HepG2 (cell line): Measurements from ENCODE around the gene LRRC45. TPM values are rescaled to one million over a fixed set of nuclear protein-coding genes. Genes with fewer than 3 reads are reported as not detected.

Experiments
- E2F1 ChIP-seq: sonication (generic); formaldehyde crosslinking; IDR thresholded peaks from 2 replicates; pipeline ENCODE4 v1.5.0; 2020; ENCODE audit warnings: missing genetic modification reagents
- FOXA1 ChIP-seq, 2 experiments: fragments of 450-650 bp in 1 of 2; sonication (generic) in 1 of 2; formaldehyde crosslinking in 1 of 2; IDR thresholded peaks; 2 replicates each; pipeline versions ENCODE4 v1.4.0 to v1.6.1; 2016 to 2020; ENCODE audit warnings: missing genetic modification reagents in 1 of 2
- KDM4B ChIP-seq: sonication (generic); formaldehyde crosslinking; IDR thresholded peaks from 2 replicates; pipeline ENCODE4 v1.4.0; 2020; ENCODE audit warnings: missing genetic modification reagents
- KLF13 ChIP-seq: sonication (generic); formaldehyde crosslinking; IDR thresholded peaks from 2 replicates; pipeline ENCODE4 v1.4.0; 2020; ENCODE audit warnings: mild to moderate bottlenecking, missing genetic modification reagents
- NCOR1 ChIP-seq: fragments of 200-600 bp; sonication (generic); IDR thresholded peaks from 2 replicates; pipeline ENCODE4 v1.7.0; 2017; ENCODE audit warnings: antibody characterized with exemption, low read length, borderline replicate concordance
- PRDM10 ChIP-seq: sonication (generic); formaldehyde crosslinking; IDR thresholded peaks from 2 replicates; pipeline ENCODE4 v1.4.0; 2020; ENCODE audit warnings: low read depth, missing genetic modification reagents
- SNAPC2 ChIP-seq: sonication (generic); formaldehyde crosslinking; IDR thresholded peaks from 2 replicates; pipeline ENCODE4 v1.8.1; 2022; ENCODE audit warnings: mild to moderate bottlenecking, missing genetic modification reagents
- SNRNP70 ChIP-seq: fragments of 200-400 bp; formaldehyde crosslinking; IDR thresholded peaks from 2 replicates; pipeline ENCODE4 v1.6.1; 2017; ENCODE audit warnings: mild to moderate bottlenecking, low read depth, low read length, moderate library complexity
- TOPORS ChIP-seq: sonication (generic); formaldehyde crosslinking; IDR thresholded peaks from 2 replicates; pipeline ENCODE4 v1.8.0; 2023; ENCODE audit warnings: mild to moderate bottlenecking, missing genetic modification reagents
- U2AF1 ChIP-seq: fragments of 200-400 bp; formaldehyde crosslinking; optimal IDR thresholded peaks from 2 replicates; pipeline ENCODE3; 2017; ENCODE audit warnings: mild to moderate bottlenecking, low read depth, low read length
- YY1 ChIP-seq: IDR thresholded peaks from 2 replicates; pipeline ENCODE4 v1.6.1; 2011; ENCODE audit warnings: low read length, low read depth, moderate library complexity, mild to moderate bottlenecking; ENCODE audit not compliant: insufficient read depth, insufficient replicate concordance
- ZNF318 ChIP-seq: sonication (generic); formaldehyde crosslinking; IDR thresholded peaks from 2 replicates; pipeline ENCODE4 v1.4.0; 2020; ENCODE audit warnings: mild to moderate bottlenecking, missing genetic modification reagents
- ZNF703 ChIP-seq: sonication (generic); formaldehyde crosslinking; IDR thresholded peaks from 2 replicates; pipeline ENCODE4 v1.5.1; 2020; ENCODE audit warnings: missing genetic modification reagents, mild to moderate bottlenecking, moderate library complexity, borderline replicate concordance
- ZSCAN12 ChIP-seq: sonication (generic); formaldehyde crosslinking; IDR thresholded peaks from 2 replicates; pipeline ENCODE4 v1.9.0; 2021; ENCODE audit warnings: mild to moderate bottlenecking, missing genetic modification reagents
- polyA plus RNA-seq, 8 experiments: library from polyadenylated mRNA; depleted of rRNA in 3 of 8; stranded (reverse) in 7 of 8; unstranded in 1 of 8; fragments of >200 nt; fragmentation: Illumina TruSeq in 4 of 8; extraction: Trizol in 4 of 8; gene quantifications; 2 replicates each; pipeline versions ENCODE4 v1.2.1 to v1.2.3, GENCODE V29; 2011 to 2016; ENCODE audit warnings: low read depth in 4 of 8, missing spikeins in 1 of 8, mixed read lengths in 1 of 8; ENCODE audit not compliant: insufficient read depth in 1 of 8
- total RNA-seq, 5 experiments: library from RNA; depleted of rRNA; stranded (reverse); fragments of >200 nt; fragmentation: Illumina TruSeq; extraction: Trizol; gene quantifications; 2 replicates each; pipeline ENCODE4 v1.2.3, GENCODE V29; 2016; ENCODE audit warnings: low read depth in 1 of 5

Gene LRRC45
- total and polyA plus RNA-seq, 2 of the 13 experiments (the other 11 are each of a cell fraction or from before 2014, with no cell fraction given): 11.6 to 48.1 TPM

- peak; percentile 90 for TF ChIP-seq PRDM10
- TF ChIP-seq SNAPC2 (CRISPR knock-in tag): peak; percentile 54; the same call in 1 of the 2 replicates
- peak; percentile 24 for TF ChIP-seq YY1
- TF ChIP-seq ZNF703 (CRISPR knock-in tag): no peak; the same call in 1 of the 2 replicates
- TF ChIP-seq NCOR1: peak; percentile 73; the same call in 1 of the 2 replicates
- TF ChIP-seq KDM4B: peak; percentile 11; the same call in 1 of the 2 replicates
- no peak for TF ChIP-seq ZSCAN12 (CRISPR knock-in tag)
- TF ChIP-seq U2AF1: no peak
- TF ChIP-seq FOXA1 (IDR thresholded peaks at IDR 0.05): no peak
- peak; percentile 57 for TF ChIP-seq FOXA1 (CRISPR knock-in tag; IDR thresholded peaks at IDR 0.05)
- 0 out of 2 replicates have a peak, but pooled peaks have one; percentile 13 for TF ChIP-seq TOPORS (CRISPR knock-in tag)
- peak; percentile 1; the same call in 1 of the 2 replicates for TF ChIP-seq KLF13 (CRISPR knock-in tag)
- TF ChIP-seq ZNF318 (CRISPR knock-in tag): no peak
- TF ChIP-seq E2F1 (CRISPR knock-in tag): peak; percentile 80
- no peak for TF ChIP-seq SNRNP70
Measured at GRCh38 chr17:81994593-81995462, 28.3 kb upstream of the LRRC45 start (continued).
